HG02852 (cell line): ENCODE measurements around the gene MRO.

ENCODE experiments used
- ATAC-seq: cut with Tn5 transposase; IDR thresholded peaks from one replicate; pipeline ENCODE4 v1.9.1; 2021; ENCODE audit warnings: mild to moderate bottlenecking, moderate library complexity; ENCODE audit not compliant: unreplicated experiment

MRO gene

DNA sequence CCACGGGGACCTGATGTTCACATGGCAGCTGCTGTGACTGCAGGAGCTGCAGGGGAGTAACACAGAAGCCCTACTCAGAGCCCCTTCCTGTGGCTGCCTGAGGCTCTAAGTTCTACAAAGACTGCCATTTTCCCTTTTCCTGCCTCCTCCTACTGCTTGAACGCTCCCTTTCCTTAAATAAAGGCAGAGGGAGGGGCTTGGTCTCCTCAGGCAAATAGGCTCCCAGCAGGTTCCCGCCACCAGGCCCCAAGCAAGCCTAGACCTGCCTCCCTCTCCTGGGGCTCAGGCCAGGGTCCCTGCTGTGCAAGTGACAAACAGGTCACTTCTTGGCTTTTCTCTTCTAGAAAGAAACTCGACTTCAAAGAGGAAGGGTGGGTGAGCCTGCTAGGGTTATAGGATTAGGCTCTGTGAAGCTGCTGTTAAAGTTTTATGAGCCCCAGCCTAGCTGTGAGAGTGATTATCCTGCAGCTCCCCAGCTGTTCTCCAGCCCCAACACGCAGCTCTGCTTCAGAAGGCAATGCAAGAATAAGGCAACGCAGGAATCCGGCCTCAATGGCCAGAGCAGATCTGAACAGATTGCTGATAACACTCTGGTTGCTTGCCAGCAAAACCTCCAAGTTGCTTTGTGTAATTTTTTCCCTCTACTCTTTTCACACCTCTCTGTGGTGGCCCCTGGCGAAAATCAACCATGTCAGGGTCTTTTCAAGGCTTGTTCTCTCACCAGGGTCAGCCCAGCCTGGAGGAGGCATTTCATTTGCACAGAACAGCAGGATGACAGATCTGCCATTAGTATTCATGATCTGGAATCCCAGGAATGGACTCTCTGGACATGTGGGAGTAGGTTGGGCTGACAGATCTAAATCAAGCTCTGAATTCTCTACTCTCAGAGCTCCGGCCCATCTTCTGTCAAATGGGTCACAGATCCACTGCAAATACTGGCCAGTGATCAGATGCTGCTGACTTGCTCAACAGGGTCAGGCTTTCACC, 71.3 kb downstream of the MRO start:
- ATAC-seq = no peak

DNA sequence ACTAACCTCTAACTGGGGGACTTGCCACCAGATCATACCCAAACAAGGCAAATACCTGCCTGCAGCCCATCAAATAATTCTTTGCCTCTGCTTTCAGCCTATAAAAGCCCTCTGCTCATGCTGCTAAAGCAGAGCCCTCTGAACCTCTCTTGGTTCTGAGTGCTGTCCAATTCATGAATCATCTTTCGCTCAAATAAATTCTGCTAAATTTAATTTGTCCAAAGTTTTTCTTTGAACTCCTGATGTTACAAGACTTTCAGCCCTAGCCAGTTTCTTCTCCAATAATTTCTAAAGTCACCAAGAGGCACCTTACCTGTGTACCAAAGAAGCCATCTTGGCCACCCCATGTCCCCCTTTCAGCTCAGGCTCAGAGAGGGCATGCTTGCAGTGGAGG, 72.0 kb downstream of the MRO start:
- ATAC-seq = no peak

DNA sequence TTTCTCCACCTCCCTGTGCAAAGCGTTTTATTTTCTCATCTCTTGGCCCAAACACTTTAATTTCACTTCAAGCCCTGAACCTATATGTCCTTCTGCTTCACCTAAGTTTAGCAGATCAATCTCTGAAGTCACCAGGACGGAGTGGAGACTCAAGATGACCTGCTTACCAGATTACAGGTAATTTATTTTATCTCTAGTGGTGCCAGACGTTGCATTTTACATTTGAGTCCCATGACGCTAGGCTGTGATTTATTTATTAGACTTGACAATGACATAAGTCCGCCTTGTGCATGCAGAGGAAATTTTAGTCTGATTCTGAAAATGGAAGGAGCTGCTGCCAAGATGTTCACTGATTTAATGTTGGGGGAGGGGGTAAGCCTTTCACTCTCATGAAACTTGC, 73.9 kb downstream of the MRO start:
- no peak for ATAC-seq
